Activated CD4-positive, alpha-beta T cell treated with anti-CD3 and anti-CD28 coated beads for 24 hours (primary cell): Measurements from ENCODE around the gene UNG.
"Not testable (repeated sequence)": the region's sequence is repeated elsewhere in the genome, so short reads cannot be mapped to it uniquely, and the experiment has no call there.

Source experiments
- DNase-seq, 2 donors: peaks; one replicate each; pipeline ENCODE4 v3.0.0-alpha.2; 2020; ENCODE audit warnings: low read depth in 2 of 2

UNG gene

DNA sequence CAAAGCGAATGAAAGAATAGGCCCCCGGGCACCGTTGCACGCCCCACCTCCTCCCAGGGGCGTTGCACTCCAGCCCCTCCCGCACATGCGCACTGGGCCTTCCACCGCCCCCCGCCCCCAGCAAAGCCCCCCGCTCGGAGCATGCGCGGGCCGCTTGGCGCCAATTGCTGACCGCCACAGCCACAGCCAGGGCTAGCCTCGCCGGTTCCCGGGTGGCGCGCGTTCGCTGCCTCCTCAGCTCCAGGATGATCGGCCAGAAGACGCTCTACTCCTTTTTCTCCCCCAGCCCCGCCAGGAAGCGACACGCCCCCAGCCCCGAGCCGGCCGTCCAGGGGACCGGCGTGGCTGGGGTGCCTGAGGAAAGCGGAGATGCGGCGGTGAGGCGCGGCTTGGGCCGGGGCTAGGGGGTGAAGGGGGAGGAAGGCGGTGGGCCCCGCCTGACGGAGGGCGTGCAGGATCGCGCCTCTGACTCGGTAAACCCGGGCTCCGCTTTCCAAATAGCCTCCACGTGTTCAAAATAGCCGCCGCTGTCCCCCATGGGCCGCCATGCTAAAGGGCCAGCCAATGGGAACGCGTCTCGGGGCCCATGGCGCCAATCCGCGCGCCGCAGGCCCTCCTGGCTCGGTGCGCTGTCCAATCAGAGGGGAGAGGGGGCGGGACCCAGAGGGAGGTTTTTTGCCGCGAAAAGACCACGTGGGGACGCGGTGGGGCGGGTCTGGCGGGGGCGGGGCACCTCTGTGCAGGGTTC is at the start of gene UNG:
Gene UNG, plus strand, starts transcription at position 163 of the 748 bp plus-strand sequence. Its CDS starts 83 bp downstream, at position 246.
- peak; percentile 94 to 96 for DNase-seq

DNA sequence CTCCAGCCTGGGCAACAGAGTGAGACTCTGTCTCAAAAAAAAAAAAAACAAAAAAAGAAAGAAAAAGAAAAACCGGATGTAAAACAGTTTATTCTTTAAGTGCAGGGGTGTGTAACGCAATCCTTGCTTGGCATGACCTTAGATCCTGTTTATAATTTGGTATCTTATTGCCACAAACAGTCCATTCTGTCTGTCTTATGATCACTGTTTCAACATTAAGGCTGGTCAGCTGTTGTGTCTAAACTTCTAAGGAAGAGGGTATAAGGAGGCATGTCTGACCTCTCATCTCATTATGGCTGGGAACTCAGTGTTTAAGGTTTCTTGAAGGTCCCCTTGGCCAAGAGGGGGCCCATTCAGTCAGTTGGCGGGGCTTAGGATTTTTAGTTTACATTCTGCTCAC is 48.7 kb upstream of the UNG start:
- DNase-seq, result not testable (repeated sequence)

DNA sequence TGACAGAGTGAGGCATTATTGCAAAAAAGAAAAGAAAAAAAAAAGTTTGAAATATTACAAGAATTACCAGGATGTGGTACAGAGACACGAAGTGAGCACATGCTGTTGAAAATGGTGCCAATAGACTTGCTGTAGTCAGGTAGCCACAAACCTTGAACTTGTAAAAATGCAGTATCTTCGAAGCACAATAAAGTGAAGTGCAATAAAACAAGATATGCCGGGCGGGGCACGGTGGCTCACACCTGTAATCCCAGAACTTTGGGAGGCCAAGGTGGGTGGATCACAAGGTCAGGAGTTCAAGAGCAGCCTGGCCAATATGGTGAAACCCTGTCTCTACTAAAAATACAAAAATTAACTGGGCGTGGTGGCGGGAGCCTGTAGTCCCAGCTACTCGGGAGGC is 47.6 kb upstream of the UNG start:
- DNase-seq, result not testable (repeated sequence)

DNA sequence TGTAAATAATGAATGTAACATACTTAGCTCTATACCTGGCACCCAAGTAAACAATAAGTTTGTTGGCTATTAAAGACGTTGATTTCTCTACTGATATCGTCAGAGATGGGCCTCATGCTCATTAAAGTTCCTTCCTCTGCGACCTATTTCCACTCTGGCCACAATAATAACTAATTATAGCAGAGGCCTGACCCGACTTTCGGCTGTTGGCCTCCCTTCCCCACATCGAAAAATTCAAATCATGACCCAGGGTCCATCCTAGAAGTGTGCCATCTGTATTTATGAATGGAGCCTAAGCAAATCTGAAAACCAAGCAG is 45.3 kb upstream of the UNG start:
- no peak for DNase-seq

DNA sequence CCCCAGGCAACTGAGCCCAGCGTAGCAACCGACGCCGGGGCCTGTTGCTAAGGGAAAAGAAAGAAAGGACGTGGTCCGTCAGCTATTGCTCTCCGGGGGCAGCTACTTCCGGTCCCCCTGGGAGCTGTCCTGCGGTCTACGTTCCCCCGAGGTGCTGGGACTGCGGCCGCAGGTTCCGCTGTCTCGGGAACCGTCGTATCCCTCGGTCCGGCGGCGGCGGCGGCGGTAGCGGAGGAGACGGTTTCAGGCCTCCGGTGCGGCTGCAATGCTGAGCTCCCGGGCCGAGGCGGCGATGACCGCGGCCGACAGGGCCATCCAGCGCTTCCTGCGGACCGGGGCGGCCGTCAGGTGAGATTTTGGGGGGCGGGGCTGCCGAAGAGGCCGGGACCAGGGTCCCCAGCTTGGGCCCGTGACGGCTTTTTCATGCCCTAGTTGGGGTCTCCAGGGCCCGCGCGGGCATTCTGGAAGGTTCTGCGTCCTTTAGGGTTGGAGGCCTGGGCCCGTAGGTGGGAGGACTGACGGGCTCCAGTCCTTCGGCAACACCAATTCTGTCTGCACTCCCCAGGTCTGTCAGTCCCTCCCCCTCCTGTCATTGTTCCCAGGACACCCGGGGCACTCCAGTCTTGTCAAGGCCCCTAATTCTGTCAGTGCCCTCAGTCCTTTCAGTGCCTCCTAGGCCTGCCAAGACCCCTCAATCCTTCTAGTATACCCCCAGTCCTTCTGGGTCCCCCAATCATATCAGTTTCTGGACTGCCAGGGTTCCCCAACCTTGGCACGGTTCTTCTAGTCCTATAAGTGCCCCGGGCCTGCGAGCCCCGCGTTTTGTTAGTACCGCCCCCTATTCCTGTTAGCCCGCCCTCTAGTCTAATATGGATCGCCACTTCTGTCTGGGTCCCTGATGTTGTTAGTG is 44.7 kb upstream of the UNG start, which contains the start of gene USP30:
Gene USP30, plus strand, starts transcription at position 163 of the 910 bp plus-strand sequence. Its CDS starts 103 bp downstream, at position 266.
- DNase-seq, result peak; percentile 71 to 78

DNA sequence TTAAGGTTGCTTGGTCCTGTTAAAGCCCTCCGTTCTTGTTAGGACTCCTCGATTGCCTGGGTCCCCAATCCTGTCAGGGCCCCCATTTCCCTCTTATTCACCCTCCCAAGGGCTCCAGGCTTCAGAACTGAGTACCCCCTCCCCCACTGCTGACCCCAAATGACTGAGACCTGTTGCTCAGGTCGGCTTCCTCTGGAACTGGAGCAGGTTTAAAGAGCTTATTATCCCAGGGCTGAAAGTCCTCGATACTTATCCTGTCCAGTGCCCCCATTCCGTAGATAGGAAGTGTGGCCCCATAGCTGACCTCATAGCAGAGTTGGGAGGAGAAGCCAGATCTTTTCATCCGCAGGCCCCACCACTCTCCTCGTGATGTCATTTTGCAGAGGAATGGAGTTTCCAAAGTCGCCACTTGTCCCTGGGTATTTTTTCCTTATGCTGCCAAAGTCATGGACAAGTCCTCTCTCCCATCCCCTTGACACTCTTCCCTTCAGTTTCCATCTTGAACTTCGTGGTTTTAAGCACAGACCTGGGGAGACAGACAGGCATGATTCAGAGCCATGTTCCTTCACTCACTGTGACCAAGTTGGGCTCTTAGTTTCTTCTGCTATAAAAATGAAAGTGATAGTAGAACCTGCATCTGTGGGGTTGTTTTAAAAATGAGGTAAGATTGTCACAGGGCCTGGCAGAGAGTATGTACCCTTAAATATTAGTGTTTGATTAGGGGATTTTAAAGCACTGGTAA is 43.8 kb upstream of the UNG start:
- DNase-seq, result peak in 1 of 2 donors; percentile 14

DNA sequence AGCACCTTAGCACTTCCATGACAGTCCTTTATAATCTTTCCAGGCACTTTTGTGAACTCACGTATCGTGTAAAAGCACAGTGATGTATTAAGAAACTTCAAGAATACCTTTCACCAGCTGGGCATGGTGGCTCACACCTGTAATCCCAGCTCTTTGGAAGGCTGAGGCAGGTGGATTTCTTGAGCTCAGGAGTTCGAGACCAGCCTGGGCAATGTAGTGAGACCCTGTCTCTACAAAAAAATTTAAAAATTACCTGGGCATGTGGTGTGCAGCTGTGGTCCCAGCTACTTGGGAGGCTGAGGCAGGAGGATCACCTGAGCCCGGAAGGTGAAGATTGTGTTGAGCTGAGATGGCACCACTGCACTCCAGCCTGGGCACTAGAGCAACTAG is 43.3 kb upstream of the UNG start:
- DNase-seq, result not testable (repeated sequence)

DNA sequence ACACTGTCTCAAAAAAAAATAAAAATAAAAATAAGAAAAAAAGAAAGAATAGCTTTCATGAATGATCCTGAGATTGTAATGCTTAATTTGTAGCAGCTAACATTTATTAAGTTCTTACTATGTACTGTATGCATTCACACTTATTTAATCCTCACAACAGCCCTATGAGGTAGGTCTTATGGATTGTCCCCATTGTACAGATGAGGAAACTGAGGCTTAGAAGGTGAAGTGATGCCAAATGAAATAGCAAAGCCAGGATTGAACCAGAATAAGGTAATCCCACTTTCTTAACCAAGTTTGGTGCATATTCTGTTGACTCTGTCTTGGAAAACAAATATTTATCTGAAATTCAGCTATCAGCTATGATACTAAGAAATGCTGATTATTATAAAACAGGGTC is 42.9 kb upstream of the UNG start:
- DNase-seq, result no peak

DNA sequence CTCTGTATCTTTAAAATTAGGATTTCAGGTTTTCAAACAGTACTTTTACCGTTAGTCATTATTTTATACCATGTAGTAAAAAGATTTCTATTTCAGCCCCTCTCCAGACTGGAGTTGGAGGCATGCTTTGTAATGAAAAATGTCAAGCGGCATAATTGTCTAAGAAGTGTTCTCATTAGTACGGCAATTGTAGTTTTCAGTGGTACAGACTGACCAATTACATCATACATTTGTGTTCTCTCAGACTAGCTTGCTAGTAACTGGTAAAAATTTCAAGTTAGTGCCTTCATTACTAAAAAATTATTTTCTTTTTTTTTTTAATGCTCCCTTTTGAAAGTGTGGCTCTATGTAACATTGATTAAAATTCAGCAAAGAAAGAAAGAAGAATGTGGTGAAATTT is 40.5 kb upstream of the UNG start:
- DNase-seq, result no peak

DNA sequence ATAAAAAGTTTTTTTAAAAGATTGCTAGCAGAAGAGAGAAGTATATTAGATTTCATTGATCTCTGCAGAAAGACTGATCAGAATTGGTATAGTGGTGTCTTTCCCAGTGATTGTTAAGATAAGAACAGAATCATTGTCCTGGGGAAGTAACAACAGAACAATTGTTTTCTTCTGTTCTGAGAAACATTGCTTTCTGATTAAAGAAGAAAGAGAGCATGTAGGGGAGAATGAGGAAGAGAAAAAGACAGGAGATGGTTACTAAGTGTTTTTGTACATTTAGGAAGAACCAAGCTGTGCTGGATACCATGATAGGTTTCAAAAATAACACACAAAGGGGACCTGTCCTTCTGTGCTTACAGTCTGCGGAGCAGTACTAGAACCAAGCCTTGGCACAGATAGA is 40.0 kb upstream of the UNG start:
- no peak for DNase-seq

DNA sequence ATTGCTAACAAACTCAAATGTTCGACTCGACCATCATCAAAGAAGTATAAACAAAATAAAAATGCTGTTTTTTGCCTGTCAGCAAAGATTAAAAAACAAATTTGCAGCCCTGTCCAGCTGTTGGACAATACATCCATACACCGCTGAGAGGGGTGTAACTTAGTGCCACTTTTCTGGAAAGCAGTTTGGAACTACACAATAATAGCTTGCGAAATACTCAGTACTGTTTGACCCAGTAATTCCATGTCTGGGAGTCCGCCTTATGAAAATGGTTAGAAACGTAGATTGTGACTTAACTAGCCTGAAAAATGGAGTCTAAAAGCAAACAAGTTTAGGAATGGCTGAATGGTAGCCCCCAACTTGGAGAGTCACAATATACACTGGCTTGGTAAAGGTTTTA is 38.6 kb upstream of the UNG start:
- DNase-seq, result no peak

DNA sequence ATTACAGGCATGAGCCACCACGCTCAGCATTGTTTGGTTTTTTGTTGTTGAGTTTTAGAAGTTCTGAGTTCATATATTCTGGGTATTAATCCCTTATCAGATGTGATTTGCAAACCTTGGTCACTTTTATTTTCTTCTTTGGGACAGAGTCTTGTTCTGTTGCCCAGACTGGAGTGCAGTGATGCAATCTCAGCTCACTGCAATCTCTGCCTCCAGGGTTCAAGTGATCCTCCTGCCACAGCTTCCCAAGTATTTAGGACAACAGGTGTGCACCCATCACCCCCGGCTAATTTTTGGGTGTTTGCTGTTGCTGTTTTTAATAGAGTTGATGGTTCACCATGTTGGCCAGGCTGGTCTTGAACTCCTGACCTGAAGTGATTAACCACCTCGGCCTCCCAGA is 33.3 kb upstream of the UNG start:
- DNase-seq, result no peak

DNA sequence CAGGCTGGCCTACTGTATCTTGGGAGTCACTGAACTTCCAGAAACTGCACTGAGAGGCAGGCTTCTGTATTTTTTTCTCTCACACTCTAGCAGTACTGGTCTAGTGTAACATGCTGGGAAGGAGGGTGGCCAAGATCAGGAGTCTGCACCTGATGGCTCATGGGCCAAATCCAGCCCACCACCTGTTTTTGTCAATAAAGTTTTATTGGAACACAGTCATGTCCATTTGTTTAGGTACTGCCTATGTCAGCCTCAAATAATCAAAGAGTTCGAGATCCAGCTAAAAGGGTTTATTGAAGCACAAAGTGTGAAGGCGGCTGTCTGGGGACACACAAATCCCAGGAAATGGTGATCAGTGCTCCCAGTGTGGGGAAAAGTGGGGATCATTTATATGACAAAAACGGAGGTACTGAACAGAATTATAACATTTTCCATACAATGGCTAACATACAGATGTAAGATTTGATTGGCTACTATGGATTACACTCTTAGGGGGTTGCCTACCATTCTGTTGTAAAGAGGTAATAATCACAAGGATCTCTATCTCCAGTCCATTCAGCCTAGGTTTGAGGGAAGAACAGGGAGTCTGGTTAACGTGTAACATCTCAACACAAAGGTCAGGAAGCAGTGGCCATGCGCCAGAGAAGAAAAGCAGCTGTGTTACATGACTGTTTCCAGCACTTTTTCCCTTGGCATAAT is 32.1 kb upstream of the UNG start:
- DNase-seq, result no peak

DNA sequence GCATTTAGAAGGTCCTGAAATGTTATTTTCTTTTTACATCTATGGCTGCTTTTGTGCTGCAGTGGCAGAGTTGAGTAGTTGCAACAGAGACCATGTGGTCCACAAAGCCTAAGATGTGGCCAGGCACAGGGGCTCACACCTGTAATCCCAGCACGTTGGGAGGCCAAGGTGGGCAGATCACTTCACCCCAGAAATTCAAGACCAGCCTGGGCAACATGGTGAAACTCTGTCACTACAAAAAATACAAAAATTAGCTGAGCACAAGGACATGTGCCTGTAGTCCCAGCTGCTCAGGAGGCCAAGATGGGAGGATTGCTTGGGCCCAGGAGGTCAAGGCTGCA is 31.6 kb upstream of the UNG start:
- DNase-seq, result no peak

DNA sequence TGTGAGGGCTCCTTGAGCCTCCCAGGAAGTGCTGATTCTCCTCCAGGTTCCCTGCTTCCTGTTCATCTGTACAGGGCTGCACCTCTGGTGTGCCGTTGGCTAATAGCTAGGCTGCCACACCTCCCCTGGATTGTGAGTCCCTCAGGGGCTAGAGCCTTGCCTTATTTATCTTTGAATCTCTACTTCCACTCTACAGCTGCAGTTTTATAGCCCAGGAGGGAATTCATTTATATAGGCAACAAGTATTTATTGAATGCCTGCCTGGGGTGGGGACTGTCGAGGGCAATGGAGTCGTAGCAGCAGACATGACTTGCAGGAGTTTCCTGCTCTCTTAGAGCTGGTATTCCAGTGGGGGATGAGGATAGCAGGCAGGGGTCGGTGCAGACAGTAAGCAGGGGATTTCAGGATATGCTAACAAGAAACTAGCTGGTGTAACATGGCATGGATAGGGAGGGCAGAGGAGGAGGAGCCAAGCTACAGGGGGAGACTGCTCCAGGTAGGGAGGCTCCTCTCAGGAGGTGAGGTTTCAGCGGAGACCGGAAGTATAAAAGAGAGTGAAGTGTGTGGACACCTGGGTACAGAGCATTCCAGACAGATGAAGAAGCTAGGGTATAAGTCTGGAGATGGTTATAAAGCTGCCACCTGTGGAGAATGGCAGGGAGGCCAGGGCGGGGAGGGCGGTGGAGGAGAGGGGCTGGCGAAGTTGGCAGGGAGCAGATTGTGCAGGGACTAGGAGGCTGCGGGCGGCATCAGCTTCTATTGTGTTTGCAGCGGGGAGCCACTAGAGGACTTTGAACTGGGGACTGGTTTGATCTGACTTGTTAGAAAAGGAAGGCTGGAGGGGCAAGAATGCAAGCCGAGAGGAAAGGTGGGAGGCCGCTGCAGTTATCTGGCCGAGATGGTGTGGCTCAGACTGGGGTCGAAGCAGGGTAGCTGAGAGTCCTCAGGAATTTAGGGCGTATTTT is 27.8 kb upstream of the UNG start:
- no peak for DNase-seq

DNA sequence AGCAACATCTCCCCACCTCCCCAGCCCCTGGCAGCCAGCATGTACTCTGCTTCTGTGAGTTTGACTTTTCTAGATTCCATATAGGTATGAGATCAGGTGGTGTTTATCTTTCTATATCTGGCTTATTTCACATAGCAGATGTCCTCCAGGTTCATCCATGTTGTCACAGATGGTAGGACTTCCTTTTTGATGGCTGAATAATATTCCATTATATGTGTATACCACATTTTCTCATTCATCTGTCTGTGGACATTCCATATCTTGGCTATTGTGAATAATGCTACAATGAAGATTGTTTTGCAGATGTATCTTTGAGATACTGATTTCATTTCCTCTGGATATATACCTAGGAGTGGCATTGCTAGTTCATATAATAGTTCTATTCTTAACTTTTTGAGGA is 22.5 kb upstream of the UNG start:
- no peak for DNase-seq

DNA sequence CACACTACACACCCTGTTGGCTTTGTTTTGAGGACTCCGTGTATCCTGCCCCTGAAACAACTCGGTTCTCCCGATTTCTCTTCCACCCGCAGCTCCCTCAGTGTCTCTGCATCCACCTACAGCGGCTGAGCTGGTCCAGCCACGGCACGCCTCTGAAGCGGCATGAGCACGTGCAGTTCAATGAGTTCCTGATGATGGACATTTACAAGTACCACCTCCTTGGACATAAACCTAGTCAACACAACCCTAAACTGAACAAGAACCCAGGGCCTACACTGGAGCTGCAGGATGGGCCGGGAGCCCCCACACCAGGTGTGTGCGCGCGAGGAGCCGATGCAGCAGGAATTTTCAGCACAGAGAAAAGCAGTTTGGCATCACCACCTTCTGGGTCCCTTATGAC is 14.6 kb upstream of the UNG start:
- no peak for DNase-seq

DNA sequence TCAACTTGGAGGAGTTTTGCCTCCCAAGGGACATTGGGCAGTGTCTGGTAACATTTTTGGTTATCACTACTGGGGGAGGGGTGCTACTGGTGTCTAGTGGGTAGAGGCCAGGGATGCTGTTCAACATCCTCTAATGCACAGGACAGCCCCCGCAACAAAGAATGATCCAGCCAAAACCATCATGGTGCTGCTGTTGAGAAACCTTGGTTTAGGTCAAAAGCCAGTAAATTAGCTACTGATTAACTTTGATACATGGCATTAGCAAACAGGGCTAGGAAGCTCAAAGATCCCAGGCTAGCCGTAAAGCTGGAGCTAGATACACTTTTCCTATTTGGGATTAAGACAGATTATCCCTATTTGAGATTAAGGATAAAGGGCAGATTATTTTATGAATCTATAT is 13.0 kb upstream of the UNG start:
- no peak for DNase-seq

DNA sequence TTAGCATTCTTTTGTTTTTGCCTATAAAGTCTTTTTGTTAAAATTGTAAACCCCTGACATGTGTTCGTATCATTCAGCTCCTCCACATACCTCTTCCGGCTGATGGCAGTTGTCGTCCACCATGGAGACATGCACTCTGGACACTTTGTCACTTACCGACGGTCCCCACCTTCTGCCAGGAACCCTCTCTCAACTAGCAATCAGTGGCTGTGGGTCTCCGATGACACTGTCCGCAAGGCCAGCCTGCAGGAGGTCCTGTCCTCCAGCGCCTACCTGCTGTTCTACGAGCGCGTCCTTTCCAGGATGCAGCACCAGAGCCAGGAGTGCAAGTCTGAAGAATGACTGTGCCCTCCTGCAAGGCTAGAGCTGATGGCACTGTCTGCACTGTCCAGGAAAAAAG is 11.8 kb upstream of the UNG start:
- no peak for DNase-seq

DNA sequence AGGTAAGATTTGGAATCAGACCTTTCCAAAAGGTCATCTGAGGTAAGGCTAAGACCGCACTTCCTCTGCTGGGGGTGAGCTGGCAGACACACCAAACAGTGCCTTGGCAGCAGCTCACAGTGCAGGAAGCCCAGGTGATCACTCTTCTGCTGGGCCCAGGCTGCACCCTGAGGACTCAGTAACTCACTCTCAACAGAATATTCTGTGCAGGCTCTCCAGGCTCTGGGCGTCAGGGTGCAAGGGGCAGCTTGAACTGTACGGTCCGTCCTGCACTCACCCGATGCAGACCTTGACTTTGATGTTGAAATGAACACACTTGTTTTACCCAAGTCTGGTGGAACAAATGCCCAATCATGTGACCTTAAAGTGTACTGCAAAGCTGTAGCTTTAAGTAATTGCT is 10.1 kb upstream of the UNG start:
- DNase-seq, result no peak

DNA sequence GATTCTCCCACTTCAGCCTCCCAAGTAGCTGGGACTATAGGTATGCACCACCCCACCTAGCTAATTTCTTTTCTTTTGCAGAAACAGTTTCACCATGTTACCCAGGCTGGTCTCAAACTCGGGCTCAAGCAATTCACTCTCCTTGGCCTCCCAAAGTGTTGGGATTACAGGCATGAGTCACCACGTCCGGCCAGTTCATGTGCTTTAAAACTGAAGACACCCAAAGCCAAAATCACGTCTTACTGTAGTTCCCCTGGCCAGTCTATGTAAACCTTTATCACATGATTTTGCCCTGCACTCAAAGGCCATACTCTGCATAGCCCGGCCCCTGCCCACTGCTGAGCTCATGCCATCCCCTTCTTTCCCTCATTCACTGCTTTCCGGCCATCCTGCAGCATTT is 8.6 kb upstream of the UNG start:
- DNase-seq, result no peak
